NCI-H2107 (cell line): ENCODE measurements around the gene CLSTN2.

ENCODE experiments used
- DNase-seq: peaks from one replicate; lab custom pipeline; 2025; lab: John Stamatoyannopoulos, UW

Gene CLSTN2

GRCh38 chr3:140595295-140595694, 660.3 kb downstream of the CLSTN2 start:
- no peak for DNase-seq

- no peak for DNase-seq
Observed at GRCh38 chr3:140597364-140597763, 662.4 kb downstream of the CLSTN2 start.

GRCh38 chr3:140597792-140598191, 662.8 kb downstream of the CLSTN2 start:
- no peak for DNase-seq

- no peak for DNase-seq
Observed at GRCh38 chr3:140599009-140599408, 664.0 kb downstream of the CLSTN2 start.

- no peak for DNase-seq
Observed at GRCh38 chr3:140599496-140599895, 664.5 kb downstream of the CLSTN2 start.

- no peak for DNase-seq
Observed at GRCh38 chr3:140601881-140602280, 666.9 kb downstream of the CLSTN2 start.

GRCh38 chr3:140602781-140603180, 667.8 kb downstream of the CLSTN2 start:
- DNase-seq: no peak

GRCh38 chr3:140603766-140604165, 668.8 kb downstream of the CLSTN2 start:
- no peak for DNase-seq

GRCh38 chr3:140610544-140610943, 675.6 kb downstream of the CLSTN2 start:
- no peak for DNase-seq

GRCh38 chr3:140614001-140614400, 679.0 kb downstream of the CLSTN2 start:
- DNase-seq: no peak

- DNase-seq: no peak
Observed at GRCh38 chr3:140617135-140617534, 682.1 kb downstream of the CLSTN2 start.

- no peak for DNase-seq
Observed at GRCh38 chr3:140626856-140627255, 691.9 kb downstream of the CLSTN2 start.
